HG03045 (cell line): ENCODE data around the gene PEX3.

Experiments used
- ATAC-seq: cut with Tn5 transposase; IDR thresholded peaks from one replicate; pipeline ENCODE4 v1.9.1; 2021; ENCODE audit warnings: mild to moderate bottlenecking, moderate library complexity; ENCODE audit not compliant: unreplicated experiment

PEX3 gene

GRCh38 chr6:143536866-143537691, 86.5 kb downstream of the PEX3 start:
- ATAC-seq: peak; percentile 64

GRCh38 chr6:143538374-143538773, 87.8 kb downstream of the PEX3 start:
- ATAC-seq: no peak

GRCh38 chr6:143539106-143539505, 88.5 kb downstream of the PEX3 start:
- ATAC-seq: no peak

GRCh38 chr6:143539734-143540133, 89.1 kb downstream of the PEX3 start:
- no peak for ATAC-seq

- no peak for ATAC-seq
These were observed 89.6 kb downstream of the PEX3 start for GRCh38 chr6:143540192-143540591.
